Cardiac fibroblast (primary cell): ENCODE data around the gene ACTL6B.

Source experiments
- DNase-seq, 2 donors: peaks; one replicate each; pipeline versions ENCODE4 v3.0.0 to v3.0.0-alpha.2; 2010; ENCODE audit warnings: low read depth in 2 of 2
- H3K4me3 ChIP-seq, 2 donors: replicated peaks in 1 of 2; 1 replicate in 1 of 2; 2 replicates in 1 of 2; pipeline ENCODE4 v1.5.1; 2011; ENCODE audit warnings: low read depth in 2 of 2, low read length in 2 of 2, mild to moderate bottlenecking in 2 of 2, moderate library complexity in 1 of 2
- TF ChIP-seq, protein P1 (sequence below): IDR thresholded peaks from one replicate; pipeline ENCODE4 v1.5.1; 2011; ENCODE audit warnings: low read depth, mild to moderate bottlenecking, low read length, inconsistent platforms

Gene ACTL6B

GRCh38 chr7:100632951-100633717 lies 23.1 kb downstream of the ACTL6B start:
- DNase-seq = peak; percentile 23 to 27
- TF ChIP-seq, protein P1, sequence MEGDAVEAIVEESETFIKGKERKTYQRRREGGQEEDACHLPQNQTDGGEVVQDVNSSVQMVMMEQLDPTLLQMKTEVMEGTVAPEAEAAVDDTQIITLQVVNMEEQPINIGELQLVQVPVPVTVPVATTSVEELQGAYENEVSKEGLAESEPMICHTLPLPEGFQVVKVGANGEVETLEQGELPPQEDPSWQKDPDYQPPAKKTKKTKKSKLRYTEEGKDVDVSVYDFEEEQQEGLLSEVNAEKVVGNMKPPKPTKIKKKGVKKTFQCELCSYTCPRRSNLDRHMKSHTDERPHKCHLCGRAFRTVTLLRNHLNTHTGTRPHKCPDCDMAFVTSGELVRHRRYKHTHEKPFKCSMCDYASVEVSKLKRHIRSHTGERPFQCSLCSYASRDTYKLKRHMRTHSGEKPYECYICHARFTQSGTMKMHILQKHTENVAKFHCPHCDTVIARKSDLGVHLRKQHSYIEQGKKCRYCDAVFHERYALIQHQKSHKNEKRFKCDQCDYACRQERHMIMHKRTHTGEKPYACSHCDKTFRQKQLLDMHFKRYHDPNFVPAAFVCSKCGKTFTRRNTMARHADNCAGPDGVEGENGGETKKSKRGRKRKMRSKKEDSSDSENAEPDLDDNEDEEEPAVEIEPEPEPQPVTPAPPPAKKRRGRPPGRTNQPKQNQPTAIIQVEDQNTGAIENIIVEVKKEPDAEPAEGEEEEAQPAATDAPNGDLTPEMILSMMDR = peak; percentile 35
- H3K4me3 ChIP-seq = peak overlapping the region; percentile 33 to 45

GRCh38 chr7:100630066-100630465 lies 26.2 kb downstream of the ACTL6B start:
- DNase-seq = no peak
- TF ChIP-seq, protein P1 = no peak
- H3K4me3 ChIP-seq = no peak overlapping the region

GRCh38 chr7:100629117-100629716 lies 27.0 kb downstream of the ACTL6B start:
- DNase-seq = peak in 1 of 2 donors; percentile 23
- TF ChIP-seq, protein P1 = peak; percentile 43
- no peak overlapping the region for H3K4me3 ChIP-seq

DNA sequence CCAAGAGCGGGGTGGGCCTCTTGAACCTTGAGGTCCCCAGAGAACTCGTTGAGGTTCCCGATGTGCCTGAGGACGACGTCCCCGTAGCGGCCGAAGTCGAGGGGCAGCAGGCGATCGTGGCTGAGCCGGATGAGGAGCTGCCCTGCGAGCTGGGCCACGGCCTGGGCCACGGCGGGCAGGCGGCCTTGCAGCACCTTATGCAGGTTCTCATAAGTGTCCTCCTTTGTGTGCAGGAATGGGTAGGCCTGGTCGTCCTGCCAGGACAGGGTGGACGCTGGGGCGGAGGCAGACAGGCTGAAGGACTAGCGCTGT lies 29.1 kb downstream of the ACTL6B start:
- TF ChIP-seq, protein P1 = no peak
- no peak overlapping the region for H3K4me3 ChIP-seq
- no peak for DNase-seq

GRCh38 chr7:100626530-100627237 lies 29.6 kb downstream of the ACTL6B start:
- TF ChIP-seq, protein P1 = no peak
- peak; percentile 85 to 88 for DNase-seq
- H3K4me3 ChIP-seq = peak overlapping the region in 1 of 2 donors; percentile 36

- no peak overlapping the region for H3K4me3 ChIP-seq
- TF ChIP-seq, protein P1 = no peak
- no peak for DNase-seq
Observed at GRCh38 chr7:100626055-100626454, 30.2 kb downstream of the ACTL6B start.
